PC-9 (cell line): Measurements from ENCODE around the gene FITM1. TPM values are rescaled to one million over a fixed set of nuclear protein-coding genes. Genes with fewer than 3 reads are reported as not detected.

Experiments used
- BruUV-seq: library from RNA; stranded (reverse); fragments of 400-500 nt; replicated peaks from 2 replicates; lab custom pipeline; 2021; lab: Mats Ljungman, UMichigan
- CTCF ChIA-PET: fragments of 300-600 bp; sonication (Branson Sonifier 250); formaldehyde crosslinking; loops from one replicate; lab custom pipeline; 2022; ENCODE audit warnings: antibody characterized with exemption; lab: Charles Lee
- POLR2A ChIA-PET: fragments of 300-600 bp; sonication (Branson Sonifier 250); formaldehyde crosslinking; loops from one replicate; lab custom pipeline; 2022; ENCODE audit warnings: antibody characterized with exemption; ENCODE audit not compliant: unreplicated experiment; lab: Charles Lee
- DNase-seq, 2 experiments: peaks; one replicate each; pipeline versions ENCODE4 v3.0.0 to v3.0.0-alpha.2; 2015 to 2022; ENCODE audit warnings: mixed read lengths in 1 of 2
- H2AFZ ChIP-seq: fragments of 200-600 bp; sonication (generic); 2 replicates; pipeline ENCODE4 v1.8.1; 2017; ENCODE audit warnings: antibody characterized with exemption
- H3F3A ChIP-seq: fragments of 200-600 bp; sonication (generic); 2 replicates; pipeline ENCODE4 v1.8.1; 2017; ENCODE audit warnings: antibody characterized with exemption, mild to moderate bottlenecking, low read depth; ENCODE audit not compliant: insufficient read depth
- H3K27ac ChIP-seq: fragments of 200-600 bp; sonication (generic); 2 replicates; pipeline ENCODE4 v1.6.1; 2016; ENCODE audit warnings: mixed run types
- H3K27me3 ChIP-seq: fragments of 200-600 bp; sonication (generic); 2 replicates; pipeline ENCODE4 v1.6.1; 2016; ENCODE audit warnings: low read depth, mixed run types; ENCODE audit not compliant: insufficient read depth
- H3K36me3 ChIP-seq: fragments of 200-600 bp; sonication (generic); 2 replicates; pipeline ENCODE4 v1.6.1; 2016; ENCODE audit warnings: low read depth, mixed run types
- H3K4me1 ChIP-seq: fragments of 200-600 bp; sonication (generic); replicated peaks from 2 replicates; pipeline ENCODE4 v1.6.1; 2016; ENCODE audit warnings: mixed run types; ENCODE audit not compliant: insufficient read depth
- H3K4me2 ChIP-seq: fragments of 200-600 bp; sonication (generic); 2 replicates; pipeline ENCODE4 v1.6.1; 2017; ENCODE audit warnings: mixed run types
- H3K4me3 ChIP-seq: fragments of 200-600 bp; sonication (generic); 2 replicates; pipeline ENCODE4 v1.6.1; 2016; ENCODE audit warnings: mixed run types
- H3K79me2 ChIP-seq: fragments of 200-600 bp; sonication (generic); 2 replicates; pipeline ENCODE4 v1.6.1; 2017; ENCODE audit warnings: low read depth, mixed run types
- H3K9me2 ChIP-seq: fragments of 200-600 bp; sonication (generic); 2 replicates; pipeline ENCODE4 v1.8.1; 2017; ENCODE audit warnings: mild to moderate bottlenecking; ENCODE audit not compliant: insufficient read depth
- H3K9me3 ChIP-seq: fragments of 200-600 bp; sonication (generic); 2 replicates; pipeline ENCODE4 v1.8.1; 2016; ENCODE audit warnings: low read depth; ENCODE audit not compliant: insufficient read depth
- H4K20me1 ChIP-seq: fragments of 200-600 bp; sonication (generic); 2 replicates; pipeline ENCODE4 v1.8.1; 2017; ENCODE audit not compliant: insufficient read depth
- EZH2 ChIP-seq: fragments of 200-600 bp; sonication (generic); IDR thresholded peaks from 2 replicates; pipeline ENCODE4 v1.8.0; 2017; ENCODE audit warnings: antibody characterized with exemption, low read depth
- intact Hi-C: fragments of 100-400 bp; cut with micrococcal nuclease; formaldehyde crosslinking; loops from one replicate; pipeline ENCODE4 v1.10.0; 2022; ENCODE audit not compliant: unreplicated experiment
- total RNA-seq: library from RNA; stranded (reverse); gene quantifications from 2 replicates; pipeline ENCODE4 v1.2.3, GENCODE V29; 2021
- TF ChIP-seq, protein P1 (sequence below): fragments of 200-600 bp; sonication (generic); conservative IDR thresholded peaks from 2 replicates; pipeline ENCODE4 v1.6.1; 2017; ENCODE audit warnings: mixed run types, antibody characterized with exemption, mild to moderate bottlenecking, moderate library complexity

Gene FITM1
- total RNA-seq, 1 experiment from 2014 or later = 0.72 TPM

DNA sequence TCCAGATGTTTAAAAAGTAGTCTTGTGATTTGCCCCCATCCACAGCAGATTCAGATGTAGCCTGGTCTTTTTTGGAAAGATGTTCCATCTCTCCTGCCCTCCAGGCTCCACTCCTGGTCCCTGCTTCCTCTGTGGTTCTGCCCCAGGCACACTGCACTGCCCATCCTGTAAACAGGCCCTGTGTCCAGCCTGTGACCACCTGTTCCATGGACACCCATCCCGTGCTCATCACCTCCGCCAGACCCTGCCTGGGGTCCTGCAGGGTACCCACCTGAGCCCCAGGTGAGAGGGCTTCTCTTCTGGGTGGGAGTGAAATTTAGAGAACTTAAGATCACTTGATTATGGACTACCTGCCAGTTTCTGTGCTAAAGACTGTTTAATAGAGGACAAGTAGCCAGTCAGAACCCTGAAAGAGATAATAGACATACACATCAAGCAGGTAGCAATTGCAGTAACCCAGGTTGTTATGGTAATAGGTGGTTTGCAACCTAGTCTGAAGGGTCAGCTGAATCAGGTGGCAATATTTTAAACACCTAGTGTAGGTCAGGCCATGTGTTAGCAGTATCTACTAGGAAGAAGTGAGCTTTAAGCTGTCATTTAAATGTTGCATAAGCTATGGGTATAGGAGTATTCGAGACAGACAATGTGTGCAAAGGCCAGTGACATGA lies 19.0 kb downstream of the FITM1 start:
- no peaks in the 10 kb centered on the region for H3K9me3 ChIP-seq
- no peak for DNase-seq
- H2AFZ ChIP-seq = no peak overlapping the region
- TF ChIP-seq, protein P1, sequence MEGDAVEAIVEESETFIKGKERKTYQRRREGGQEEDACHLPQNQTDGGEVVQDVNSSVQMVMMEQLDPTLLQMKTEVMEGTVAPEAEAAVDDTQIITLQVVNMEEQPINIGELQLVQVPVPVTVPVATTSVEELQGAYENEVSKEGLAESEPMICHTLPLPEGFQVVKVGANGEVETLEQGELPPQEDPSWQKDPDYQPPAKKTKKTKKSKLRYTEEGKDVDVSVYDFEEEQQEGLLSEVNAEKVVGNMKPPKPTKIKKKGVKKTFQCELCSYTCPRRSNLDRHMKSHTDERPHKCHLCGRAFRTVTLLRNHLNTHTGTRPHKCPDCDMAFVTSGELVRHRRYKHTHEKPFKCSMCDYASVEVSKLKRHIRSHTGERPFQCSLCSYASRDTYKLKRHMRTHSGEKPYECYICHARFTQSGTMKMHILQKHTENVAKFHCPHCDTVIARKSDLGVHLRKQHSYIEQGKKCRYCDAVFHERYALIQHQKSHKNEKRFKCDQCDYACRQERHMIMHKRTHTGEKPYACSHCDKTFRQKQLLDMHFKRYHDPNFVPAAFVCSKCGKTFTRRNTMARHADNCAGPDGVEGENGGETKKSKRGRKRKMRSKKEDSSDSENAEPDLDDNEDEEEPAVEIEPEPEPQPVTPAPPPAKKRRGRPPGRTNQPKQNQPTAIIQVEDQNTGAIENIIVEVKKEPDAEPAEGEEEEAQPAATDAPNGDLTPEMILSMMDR = no peak
- no peak for TF ChIP-seq EZH2
- peaks cover 37% of the 10 kb centered on the region for H3K79me2 ChIP-seq
- no peak overlapping the region for H3K4me2 ChIP-seq
- H3K9me2 ChIP-seq = no peaks in the 10 kb centered on the region
- H3K27me3 ChIP-seq = no peaks in the 10 kb centered on the region
- no peaks in the 10 kb centered on the region for H4K20me1 ChIP-seq
- H3K36me3 ChIP-seq = no peaks in the 10 kb centered on the region; the same call in 1 of the 2 replicates
- intact Hi-C loops = no loop called here
- H3F3A ChIP-seq = peaks cover 3% of the 10 kb centered on the region; the same call in 1 of the 2 replicates
- ChIA-PET POLR2A (no interaction called here), CTCF (no interaction called here)
- no peak overlapping the region for H3K27ac ChIP-seq
- no peak overlapping the region for H3K4me3 ChIP-seq
- BruUV-seq = no TSS peak
- H3K4me1 ChIP-seq = peaks cover 15% of the 10 kb centered on the region

DNA sequence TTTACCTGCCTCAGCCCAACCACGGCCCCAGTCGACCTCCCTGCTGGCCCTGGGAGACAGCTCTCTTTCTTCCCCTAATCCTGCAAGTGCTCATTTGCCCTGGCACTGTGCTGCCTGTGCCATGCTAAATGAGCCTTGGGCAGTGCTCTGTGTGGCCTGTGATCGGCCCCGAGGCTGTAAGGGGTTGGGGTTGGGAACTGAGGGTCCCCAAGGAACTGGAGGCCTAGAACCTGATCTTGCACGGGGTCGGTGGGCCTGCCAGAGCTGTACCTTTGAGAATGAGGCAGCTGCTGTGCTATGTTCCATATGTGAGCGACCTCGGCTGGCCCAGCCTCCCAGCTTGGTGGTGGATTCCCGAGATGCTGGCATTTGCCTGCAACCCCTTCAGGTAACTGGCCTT lies 19.6 kb downstream of the FITM1 start:
- no peak for TF ChIP-seq EZH2
- TF ChIP-seq, protein P1 = no peak
- Histone ChIP-seq H3K4me3 (no peak overlapping the region), H3K27me3 (no peaks in the 10 kb centered on the region), H3K9me3 (no peaks in the 10 kb centered on the region), H3K79me2 (peaks cover 30% of the 10 kb centered on the region), H3K4me1 (peaks cover 15% of the 10 kb centered on the region), H3K4me2 (no peak overlapping the region), H4K20me1 (no peaks in the 10 kb centered on the region), H2AFZ (no peak overlapping the region), H3K27ac (no peak overlapping the region), H3F3A (peaks cover 3% of the 10 kb centered on the region; the same call in 1 of the 2 replicates), H3K9me2 (no peaks in the 10 kb centered on the region), H3K36me3 (no peaks in the 10 kb centered on the region; the same call in 1 of the 2 replicates)
- CTCF ChIA-PET = no interaction called here
- no peak for DNase-seq
- POLR2A ChIA-PET = no interaction called here
- intact Hi-C loops = no loop called here
- BruUV-seq = no TSS peak

DNA sequence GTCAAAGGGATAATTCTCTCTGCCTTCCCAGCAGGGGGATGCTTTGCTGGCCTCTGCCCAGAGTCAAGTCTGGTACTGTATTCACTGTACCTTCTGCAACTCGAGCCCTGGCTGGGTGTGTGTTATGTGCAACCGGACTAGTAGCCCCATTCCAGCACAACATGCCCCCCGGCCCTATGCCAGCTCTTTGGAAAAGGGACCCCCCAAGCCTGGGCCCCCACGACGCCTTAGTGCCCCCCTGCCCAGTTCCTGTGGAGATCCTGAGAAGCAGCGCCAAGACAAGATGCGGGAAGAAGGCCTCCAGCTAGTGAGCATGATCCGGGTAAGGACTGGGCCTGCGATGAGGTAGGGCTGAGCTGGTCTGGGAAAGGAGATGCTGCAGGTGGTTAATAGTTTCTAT lies 20.1 kb downstream of the FITM1 start:
- peaks cover 25% of the 10 kb centered on the region for H3K79me2 ChIP-seq
- no peak for DNase-seq
- H4K20me1 ChIP-seq = no peaks in the 10 kb centered on the region
- H3F3A ChIP-seq = peaks cover 3% of the 10 kb centered on the region; the same call in 1 of the 2 replicates
- intact Hi-C loops = no loop called here
- H3K4me2 ChIP-seq = no peak overlapping the region
- no peak overlapping the region for H3K4me3 ChIP-seq
- H3K36me3 ChIP-seq = no peaks in the 10 kb centered on the region; the same call in 1 of the 2 replicates
- H3K9me2 ChIP-seq = no peaks in the 10 kb centered on the region
- no peak overlapping the region for H3K27ac ChIP-seq
- peaks cover 10% of the 10 kb centered on the region for H3K4me1 ChIP-seq
- no TSS peak for BruUV-seq
- no peaks in the 10 kb centered on the region for H3K9me3 ChIP-seq
- CTCF ChIA-PET = no interaction called here
- no peak overlapping the region for H2AFZ ChIP-seq
- no peak for TF ChIP-seq EZH2
- TF ChIP-seq, protein P1 = no peak
- no peaks in the 10 kb centered on the region for H3K27me3 ChIP-seq
- POLR2A ChIA-PET = no interaction called here
